Stimulated activated CD4-positive, alpha-beta T cell treated with anti-CD3 and anti-CD28 coated beads, Interleukin-2, amount 100 ng/mL, for 4 hours (primary cell): ENCODE measurements around the gene LXN.

Source experiments
- DNase-seq: peaks from one replicate; pipeline ENCODE4 v3.0.0-alpha.2; 2020; ENCODE audit warnings: low read depth

LXN gene

DNA sequence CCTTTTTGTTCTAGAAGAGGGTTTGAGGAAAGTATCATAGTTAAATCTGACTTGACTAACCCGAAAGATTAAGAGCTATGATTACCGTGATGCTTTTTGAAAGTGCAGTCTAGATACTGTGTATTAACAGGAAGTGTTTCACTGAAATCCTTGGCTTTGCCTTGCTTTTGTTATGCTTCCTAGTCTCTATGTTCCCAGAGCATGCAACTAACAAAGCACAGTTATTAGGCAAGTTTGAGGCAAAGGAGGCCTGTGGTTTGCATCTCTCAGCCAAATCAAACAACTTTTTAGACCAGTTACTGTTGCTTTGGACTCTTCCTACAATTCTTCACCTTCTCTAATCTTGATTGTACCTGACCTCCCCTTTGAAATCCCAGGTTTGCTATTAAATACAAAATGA is 3.9 kb downstream of the LXN start:
- no peak for DNase-seq

DNA sequence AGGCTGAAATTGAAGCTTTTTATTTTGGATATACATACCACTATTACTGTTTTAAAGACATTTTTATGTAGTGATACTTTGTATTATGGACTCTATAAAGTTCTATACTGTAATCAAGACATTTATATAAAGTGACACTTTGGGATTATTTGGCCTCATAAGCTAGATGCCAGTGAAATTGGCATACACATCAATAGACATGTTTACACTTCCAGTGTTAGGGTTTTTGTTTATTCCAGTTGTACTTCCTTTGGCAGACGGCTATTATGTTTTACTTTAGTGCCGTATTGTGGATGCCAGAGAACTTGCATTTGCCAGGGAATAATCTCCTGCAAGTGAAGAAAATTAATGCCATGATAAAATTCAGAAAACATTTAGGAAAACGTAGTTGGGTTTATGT is 6.0 kb downstream of the LXN start:
- no peak for DNase-seq

DNA sequence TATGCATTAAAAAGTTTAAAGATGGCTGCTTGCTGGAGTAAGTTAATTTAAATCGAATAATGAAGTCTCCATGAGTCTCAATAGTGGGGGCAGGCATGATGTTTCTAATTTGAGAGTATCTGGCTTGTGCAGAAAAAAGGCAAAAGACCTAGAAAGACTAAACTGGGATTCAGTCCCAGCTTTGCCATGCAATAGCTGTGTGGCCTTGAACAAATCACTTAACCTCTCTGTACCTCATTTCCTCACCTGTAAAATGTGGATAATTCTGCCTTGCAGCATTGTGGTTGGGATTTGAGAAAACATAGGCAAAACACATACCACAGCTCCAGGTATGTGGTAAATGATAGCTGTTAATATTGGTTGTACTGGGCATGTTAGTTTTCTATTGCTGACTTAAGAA is 8.6 kb downstream of the LXN start:
- DNase-seq, result no peak

DNA sequence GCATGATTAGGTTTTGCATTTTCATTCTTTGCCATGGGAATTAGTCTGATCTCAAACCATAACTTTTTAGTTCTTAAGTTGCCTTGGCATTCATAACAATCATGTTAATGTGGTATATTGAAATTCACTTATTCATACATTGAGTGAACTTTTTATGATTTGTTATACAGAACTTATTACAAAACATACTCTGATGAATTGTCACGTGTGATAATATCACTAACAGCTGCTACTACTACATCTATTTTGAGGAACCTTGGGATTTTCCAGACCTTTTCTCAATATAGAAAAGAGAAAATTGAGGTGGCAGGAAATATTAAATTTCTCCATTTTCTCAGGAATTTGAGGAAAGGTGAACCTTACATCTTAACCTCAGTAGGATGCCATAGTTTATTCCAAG is 9.2 kb downstream of the LXN start:
- no peak for DNase-seq

DNA sequence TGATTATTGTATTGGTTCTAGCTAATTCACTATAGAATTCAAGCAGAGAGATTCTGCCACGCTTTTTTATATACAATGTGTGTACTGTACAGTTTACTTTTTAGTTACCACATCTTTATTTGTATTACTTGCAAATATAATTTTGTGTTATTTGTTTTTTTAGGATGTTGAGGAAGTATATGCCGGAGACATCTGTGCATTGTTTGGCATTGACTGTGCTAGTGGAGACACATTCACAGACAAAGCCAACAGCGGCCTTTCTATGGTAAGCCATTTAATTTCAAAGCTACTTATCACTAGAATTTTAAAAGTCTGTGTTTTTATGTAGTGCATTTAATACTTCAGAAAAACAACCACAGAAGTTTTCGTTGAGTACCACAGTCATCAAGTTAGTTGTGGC is 11.7 kb downstream of the LXN start:
- no peak for DNase-seq

DNA sequence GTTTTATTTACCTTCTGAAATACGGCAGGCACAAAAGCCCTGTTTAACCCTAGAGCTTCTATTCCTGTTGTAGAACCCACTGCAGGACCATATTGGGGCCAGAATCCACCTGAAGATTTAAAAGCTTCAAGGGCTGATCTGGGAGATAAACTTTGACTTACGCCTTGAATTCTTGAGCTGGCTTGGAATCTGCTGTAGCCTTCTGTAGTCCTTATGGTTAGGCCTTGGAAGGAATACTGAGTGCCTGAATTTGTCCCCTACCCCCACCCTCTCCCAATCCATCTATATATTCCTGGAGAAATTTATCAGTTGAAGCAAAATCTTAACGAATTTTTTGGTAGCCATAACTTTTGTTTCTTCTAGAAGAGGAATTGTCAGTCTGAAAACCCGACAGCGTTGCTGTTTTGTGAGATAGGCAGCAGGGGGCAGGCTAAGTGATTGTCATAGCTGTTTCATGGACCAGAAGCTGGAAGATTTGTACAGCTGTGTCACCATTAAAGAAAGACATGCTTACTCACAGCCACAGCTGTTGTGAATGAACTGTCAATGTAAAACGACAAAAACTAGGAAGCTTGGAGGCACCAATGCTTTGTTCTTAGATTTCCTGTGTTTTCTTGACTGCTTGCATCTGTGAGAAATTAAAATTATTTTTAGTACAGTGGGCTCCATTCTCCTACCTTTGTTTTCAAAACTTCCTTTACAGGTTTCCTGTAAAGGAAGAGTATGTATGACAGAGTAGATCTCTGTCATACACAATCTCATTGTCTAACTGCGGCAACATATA is 12.8 kb downstream of the LXN start:
- DNase-seq, result peak; percentile 27

DNA sequence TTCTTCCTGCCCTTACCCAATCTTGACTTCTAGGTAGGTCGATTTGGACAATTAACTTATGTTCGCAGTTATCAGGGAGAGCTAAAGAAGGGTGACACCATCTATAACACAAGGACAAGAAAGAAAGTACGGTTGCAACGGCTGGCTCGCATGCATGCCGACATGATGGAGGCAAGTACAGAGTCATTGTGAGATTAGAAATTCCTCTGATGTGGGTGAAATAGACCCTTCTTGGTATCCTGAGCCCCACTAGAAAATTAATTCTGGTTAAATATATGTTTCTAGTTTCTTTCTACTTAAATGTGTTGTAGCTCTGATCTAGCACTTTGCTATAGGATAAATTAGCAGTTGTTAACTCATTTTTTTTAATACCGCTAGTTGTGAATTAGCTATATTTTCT is 13.6 kb downstream of the LXN start:
- DNase-seq, result no peak

DNA sequence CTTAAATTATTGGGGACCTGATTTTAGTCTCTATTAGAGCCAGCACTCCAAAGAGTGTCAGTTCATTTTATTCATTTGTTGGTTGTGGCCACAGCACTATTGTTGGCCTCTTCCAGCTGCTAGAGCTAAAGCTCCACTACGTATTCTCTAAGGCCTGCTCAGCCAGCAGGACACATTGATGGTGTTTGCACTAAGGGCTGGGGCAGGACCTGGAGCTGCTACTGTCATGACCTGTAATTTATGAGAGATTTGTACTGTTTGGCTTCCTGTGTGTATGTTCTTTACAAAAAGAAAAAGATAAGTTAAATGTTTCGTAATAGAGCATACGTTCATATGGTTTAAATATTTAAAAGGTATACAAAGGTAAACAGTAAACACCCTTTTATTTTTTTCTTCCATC is 20.0 kb downstream of the LXN start:
- no peak for DNase-seq

DNA sequence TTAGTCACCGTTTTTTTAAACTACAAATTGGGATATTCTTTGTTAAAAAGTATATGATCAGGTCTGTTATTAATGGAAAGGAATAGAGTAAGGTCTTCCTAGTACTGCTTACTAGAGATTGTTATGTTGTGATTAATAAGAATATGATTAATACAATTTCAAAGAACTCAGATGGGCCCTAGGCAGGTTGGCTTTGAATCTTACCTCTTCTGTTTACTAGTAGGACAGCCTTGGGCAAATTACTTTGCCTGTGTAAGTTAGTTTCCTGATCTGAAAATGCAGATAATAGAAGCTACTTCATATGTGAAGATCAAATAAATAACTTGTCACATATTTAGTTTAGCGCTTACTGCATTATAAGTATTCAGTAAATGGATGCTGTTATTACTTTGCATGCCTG is 21.3 kb downstream of the LXN start:
- DNase-seq, result no peak

DNA sequence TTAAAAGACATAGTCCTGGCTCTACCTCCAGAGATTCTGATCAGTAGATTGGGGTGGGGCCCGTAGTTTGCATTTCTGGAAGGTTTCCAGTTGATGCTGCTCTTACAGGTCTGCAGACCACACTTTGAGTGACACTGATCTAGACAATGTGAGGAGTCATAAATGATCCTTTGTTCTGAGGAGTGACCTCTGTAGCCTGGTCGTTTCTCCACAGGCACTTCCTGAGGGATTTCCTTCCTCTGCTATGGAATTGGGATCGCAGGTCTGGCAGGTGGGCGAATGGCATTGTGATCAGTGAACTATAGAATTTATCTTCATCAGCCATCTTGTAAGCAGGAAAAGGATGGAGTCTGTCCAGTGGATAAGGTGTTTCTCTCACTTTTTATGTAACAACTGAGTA is 22.7 kb downstream of the LXN start:
- no peak for DNase-seq

DNA sequence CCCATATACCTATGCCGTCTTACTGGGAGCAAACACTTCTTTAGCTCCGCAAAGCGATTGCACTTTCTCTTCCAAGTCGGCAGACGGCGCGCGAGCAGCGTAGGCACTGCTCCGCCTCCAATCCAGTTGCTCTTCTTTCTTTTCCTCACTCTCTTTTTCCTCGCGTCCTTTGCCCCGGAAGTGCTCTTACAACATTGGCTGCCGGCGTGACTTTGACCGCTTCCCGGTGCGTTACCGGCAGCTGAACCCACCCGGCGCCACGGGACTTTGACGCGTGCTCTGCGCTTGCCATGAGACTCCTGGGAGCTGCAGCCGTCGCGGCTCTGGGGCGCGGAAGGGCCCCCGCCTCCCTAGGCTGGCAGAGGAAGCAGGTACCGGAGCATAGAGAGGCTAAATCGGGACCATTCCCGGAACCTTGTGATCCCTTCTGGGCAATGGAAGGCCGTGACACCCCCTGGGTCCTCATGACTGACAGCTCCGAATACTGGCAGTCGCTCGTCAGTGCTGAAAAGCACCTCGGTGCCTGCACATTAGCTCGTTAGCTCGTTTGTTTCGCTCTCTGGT is 28.0 kb downstream of the LXN start, which contains the start of gene GFM1:
TSS of gene GFM1 (plus strand) at position 183 of the 564 bp plus-strand sequence. CDS start at position 291, 108 bp downstream.
- peak; percentile 83 for DNase-seq

DNA sequence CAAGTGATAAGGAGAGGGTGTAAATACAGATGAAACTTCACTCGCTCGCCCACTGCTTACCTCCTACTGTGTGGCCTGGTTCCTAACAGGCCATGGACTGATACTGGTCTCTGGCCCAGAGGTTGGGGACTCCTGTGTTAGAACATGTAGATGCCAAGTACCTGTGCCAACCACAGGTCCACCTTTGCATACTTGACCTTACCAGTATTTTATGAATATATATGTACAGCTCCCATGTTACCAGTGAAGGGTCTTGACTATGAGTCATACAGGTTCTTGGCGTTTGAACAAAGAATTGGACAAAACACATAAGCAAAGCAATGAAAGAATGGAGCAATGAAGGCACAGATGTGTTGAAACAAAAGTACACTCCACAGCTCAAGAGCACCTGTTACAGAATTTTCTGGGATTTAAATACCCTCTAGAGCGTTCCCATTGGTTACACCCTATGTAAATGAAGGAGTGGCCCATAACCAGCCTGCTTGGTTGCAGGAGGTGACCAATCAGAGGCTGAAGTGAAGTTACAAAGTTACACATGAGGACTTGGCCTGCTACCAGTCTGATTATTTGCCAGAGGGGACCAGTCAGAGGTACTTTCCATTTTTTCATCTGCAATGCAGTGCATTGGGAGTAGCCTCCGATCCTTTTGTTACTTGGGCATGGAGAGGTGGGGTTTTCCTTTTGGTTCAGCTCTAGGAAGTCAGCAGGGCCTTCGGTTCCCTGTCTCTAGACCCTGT is 29.8 kb downstream of the LXN start:
- DNase-seq, result no peak

DNA sequence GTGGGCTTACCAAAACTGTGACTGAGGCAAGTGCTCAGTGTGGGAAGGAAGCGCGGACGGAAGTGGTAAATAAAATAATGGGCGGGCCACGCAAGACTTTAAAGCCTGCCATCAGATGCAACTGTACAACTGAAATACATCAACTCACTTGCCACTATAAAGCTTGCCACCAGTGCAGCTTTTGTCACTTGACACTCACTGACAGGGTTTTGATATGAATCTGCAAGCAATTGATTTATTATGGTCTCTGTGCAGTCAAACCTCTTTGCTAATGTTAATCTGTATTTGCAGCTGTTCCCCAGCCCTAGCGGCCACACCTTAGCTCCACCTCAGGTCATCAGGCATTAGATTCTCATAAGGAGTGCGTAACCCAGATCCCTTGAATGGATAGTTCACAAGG is 30.4 kb downstream of the LXN start:
- no peak for DNase-seq

DNA sequence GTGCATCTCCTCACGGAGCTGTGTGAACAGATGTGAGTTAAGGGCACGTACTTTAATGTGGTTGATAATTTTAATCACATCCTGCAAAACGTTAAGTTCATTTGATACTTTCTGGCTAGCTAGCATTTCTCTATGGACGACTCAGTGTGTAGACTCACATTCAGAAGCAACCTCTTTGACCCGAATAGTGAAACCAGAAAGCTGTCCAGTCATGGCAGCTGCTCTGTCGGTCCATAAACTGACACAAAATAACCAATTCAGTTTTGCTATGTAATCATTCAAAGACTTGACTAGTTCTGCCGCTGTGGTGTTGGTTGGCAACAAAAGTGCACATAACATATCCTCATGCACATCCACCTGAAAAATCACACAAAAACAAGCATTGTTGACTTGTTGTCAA is 31.8 kb downstream of the LXN start:
- DNase-seq, result no peak

DNA sequence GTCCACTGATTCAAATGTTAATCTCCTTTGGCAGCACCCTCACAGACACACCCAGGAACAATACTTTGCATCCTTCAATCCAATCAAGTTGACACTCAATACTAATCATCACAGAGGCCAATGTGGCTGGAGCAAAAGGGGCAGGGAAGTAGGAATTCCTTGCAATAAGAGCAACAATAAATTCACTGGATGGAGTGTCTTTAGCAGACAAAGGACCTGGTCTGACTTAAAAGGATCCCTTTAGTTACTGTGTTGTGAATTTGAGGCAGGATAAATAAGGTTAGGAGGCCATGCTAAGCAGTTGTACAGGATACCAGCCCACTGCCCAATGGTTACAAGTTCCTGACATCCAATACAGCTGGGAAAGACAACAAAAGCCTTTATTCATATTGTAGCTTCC is 40.5 kb downstream of the LXN start:
- DNase-seq, result no peak

DNA sequence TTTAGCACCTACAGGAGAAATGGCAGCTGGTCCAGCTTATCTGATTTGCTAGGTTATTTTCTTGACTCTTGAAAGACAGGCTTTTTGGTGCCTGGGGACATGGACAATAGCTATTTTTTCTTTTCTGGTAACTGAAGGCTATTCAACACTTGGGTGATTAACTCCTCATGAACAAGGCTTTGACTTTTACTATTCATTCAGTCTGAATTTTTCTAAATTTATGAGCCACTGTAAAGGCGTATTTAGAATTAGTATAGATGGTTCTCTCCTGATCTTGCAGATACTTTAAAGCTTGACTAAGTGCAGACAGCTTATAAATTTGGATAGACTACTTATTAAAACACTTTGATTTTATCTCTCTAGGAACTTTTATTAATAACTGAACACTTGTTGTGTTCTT is 46.6 kb downstream of the LXN start:
- DNase-seq, result no peak

DNA sequence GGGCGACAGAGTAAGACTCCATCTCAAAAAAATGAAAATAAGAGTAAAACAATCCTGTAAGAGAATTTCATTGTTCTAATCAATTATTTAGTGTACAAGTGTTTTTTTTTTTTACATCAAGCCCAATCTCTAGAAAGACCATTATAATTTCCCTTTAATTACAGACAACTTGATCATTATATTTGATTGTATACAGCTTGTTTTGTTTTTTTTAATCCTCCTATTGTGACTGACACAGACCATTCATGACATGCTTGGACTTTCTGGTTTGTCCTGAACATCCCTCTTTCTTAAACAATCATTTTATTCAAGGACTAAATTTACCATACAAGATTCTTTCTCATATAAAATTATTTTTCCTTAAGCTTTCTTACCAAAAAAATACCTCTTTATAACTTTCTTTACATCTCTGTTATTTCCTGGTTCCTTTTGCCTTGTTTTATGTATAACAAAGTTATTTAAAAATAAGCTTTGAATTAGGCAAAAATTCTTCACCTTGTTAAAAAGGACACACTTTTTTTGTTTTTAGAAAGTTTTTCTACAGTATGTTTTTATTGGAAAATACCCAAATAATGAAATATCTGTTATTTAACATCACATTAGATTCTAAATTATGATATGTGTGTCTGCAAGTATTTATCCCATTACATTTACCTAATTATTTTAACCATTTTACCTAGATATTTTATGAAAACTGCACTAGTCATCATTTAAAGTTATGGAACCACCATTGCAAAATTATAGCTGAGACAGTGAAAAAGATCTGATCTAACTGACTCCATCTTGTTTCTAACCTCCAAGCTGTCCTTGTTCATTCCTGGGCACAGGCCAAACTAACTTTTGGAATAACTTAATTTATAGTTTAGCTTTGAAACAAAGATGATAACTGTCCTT is 54.2 kb downstream of the LXN start:
- DNase-seq, result no peak
